IMR-90 (cell line): ENCODE measurements around the gene EIF4H. TPM values are rescaled to one million over a fixed set of nuclear protein-coding genes. Genes with fewer than 3 reads are reported as not detected.

Source experiments
- ATAC-seq: fragments of 200-7000 bp; cut with Tn5 transposase; 2 replicates; pipeline ENCODE4 v1.9.1; 2020; ENCODE audit warnings: low read depth, mild to moderate bottlenecking, moderate library complexity
- BruUV-seq: library from RNA; stranded (reverse); fragments of 400-500 nt; replicated peaks from 2 replicates; lab custom pipeline; 2021; lab: Mats Ljungman, UMichigan
- CTCF ChIA-PET: fragments of 300-600 bp; formaldehyde crosslinking; extraction: SDS; loops from one replicate; lab custom pipeline; 2021; ENCODE audit warnings: antibody characterized with exemption; lab: Yijun Ruan, JAX
- POLR2A ChIA-PET: fragments of 300-600 bp; sonication (Branson Sonifier 250); formaldehyde crosslinking; loops from one replicate; lab custom pipeline; 2022; ENCODE audit warnings: antibody characterized with exemption; ENCODE audit not compliant: unreplicated experiment; lab: Charles Lee
- DNase-seq: peaks from one replicate; pipeline ENCODE4 v3.0.0; 2013
- H2AFZ ChIP-seq: replicated peaks from 2 replicates; pipeline ENCODE3; 2013; ENCODE audit warnings: low read length, mild to moderate bottlenecking; ENCODE audit not compliant: poor library complexity
- H2AK5ac ChIP-seq: 2 replicates; pipeline ENCODE4 v1.6.1; 2013; ENCODE audit warnings: low read depth, low read length, inconsistent platforms
- H2AK9ac ChIP-seq: replicated peaks from 2 replicates; pipeline ENCODE3; 2013; ENCODE audit warnings: mild to moderate bottlenecking, low read depth, low read length, moderate library complexity; ENCODE audit not compliant: poor library complexity
- H2BK120ac ChIP-seq: 2 replicates; pipeline ENCODE4 v1.6.1; 2013; ENCODE audit warnings: low read depth, low read length, inconsistent platforms
- H2BK15ac ChIP-seq: 3 replicates; pipeline ENCODE4 v1.6.1; 2013; ENCODE audit warnings: low read depth, low read length, inconsistent platforms
- H2BK20ac ChIP-seq: 2 replicates; pipeline ENCODE4 v1.6.1; 2013; ENCODE audit warnings: low read depth, mild to moderate bottlenecking, inconsistent platforms, low read length, moderate library complexity
- H2BK5ac ChIP-seq: 2 replicates; pipeline ENCODE4 v1.6.1; 2013; ENCODE audit warnings: mild to moderate bottlenecking, low read depth, low read length, inconsistent platforms; ENCODE audit not compliant: poor library complexity, severe bottlenecking
- H3K14ac ChIP-seq: replicated peaks from 2 replicates; pipeline ENCODE4 v1.6.1; 2013; ENCODE audit warnings: low read depth, low read length, inconsistent platforms
- H3K18ac ChIP-seq: 2 replicates; pipeline ENCODE4 v1.6.1; 2013; ENCODE audit warnings: low read depth, low read length, control low read depth
- H3K23ac ChIP-seq: 2 replicates; pipeline ENCODE4 v1.6.1; 2013; ENCODE audit warnings: low read depth, low read length, inconsistent platforms
- H3K27ac ChIP-seq: 2 replicates; pipeline ENCODE4 v1.5.1; 2013; ENCODE audit warnings: mild to moderate bottlenecking, control low read depth, low read length; ENCODE audit not compliant: insufficient read depth
- H3K27me3 ChIP-seq: 2 replicates; pipeline ENCODE4 v1.6.1; 2013; ENCODE audit warnings: low read length; ENCODE audit not compliant: control insufficient read depth, insufficient read depth
- H3K36me3 ChIP-seq: 2 replicates; pipeline ENCODE4 v1.6.1; 2013; ENCODE audit warnings: low read length, mixed read lengths; ENCODE audit not compliant: control insufficient read depth, insufficient read depth
- H3K4ac ChIP-seq: 2 replicates; pipeline ENCODE4 v1.6.1; 2013; ENCODE audit warnings: low read depth, low read length, inconsistent platforms
- H3K4me1 ChIP-seq: 2 replicates; pipeline ENCODE4 v1.6.1; 2013; ENCODE audit warnings: low read length, mixed read lengths; ENCODE audit not compliant: control insufficient read depth, insufficient read depth
- H3K4me2 ChIP-seq: 2 replicates; pipeline ENCODE4 v1.6.1; 2013; ENCODE audit warnings: low read depth, mild to moderate bottlenecking, control low read depth, low read length, moderate library complexity
- H3K4me3 ChIP-seq: 2 replicates; pipeline ENCODE4 v1.5.1; 2013; ENCODE audit warnings: low read depth, mild to moderate bottlenecking, control low read depth, low read length, moderate library complexity; ENCODE audit not compliant: insufficient read depth
- H3K56ac ChIP-seq: 2 replicates; pipeline ENCODE4 v1.6.1; 2013; ENCODE audit warnings: low read length, inconsistent platforms; ENCODE audit not compliant: insufficient read depth; ENCODE audit errors: extremely low read depth
- H3K79me1 ChIP-seq, 2 experiments: 2 replicates each; pipeline ENCODE4 v1.6.1; 2013; ENCODE audit warnings: low read length in 2 of 2, inconsistent platforms in 1 of 2, low read depth in 1 of 2
- H3K9ac ChIP-seq: 2 replicates; pipeline ENCODE4 v1.6.1; 2013; ENCODE audit warnings: low read depth, low read length, control low read depth
- H3K9me1 ChIP-seq: 2 replicates; pipeline ENCODE4 v1.6.1; 2013; ENCODE audit warnings: low read length, inconsistent platforms; ENCODE audit not compliant: insufficient read depth
- H3K9me3 ChIP-seq: 2 replicates; pipeline ENCODE4 v1.6.1; 2013; ENCODE audit warnings: low read length; ENCODE audit not compliant: control insufficient read depth, insufficient read depth
- H4K20me1 ChIP-seq: 2 replicates; pipeline ENCODE4 v1.6.1; 2013; ENCODE audit warnings: low read length, inconsistent platforms; ENCODE audit not compliant: insufficient read depth
- H4K5ac ChIP-seq: 2 replicates; pipeline ENCODE4 v1.6.1; 2013; ENCODE audit warnings: mild to moderate bottlenecking, low read depth, low read length, control low read depth
- H4K8ac ChIP-seq, 2 experiments: 2 replicates each; pipeline ENCODE4 v1.6.1; 2013; ENCODE audit warnings: low read depth in 2 of 2, low read length in 2 of 2, control low read depth in 1 of 2, inconsistent platforms in 1 of 2
- H4K91ac ChIP-seq: 2 replicates; pipeline ENCODE4 v1.6.1; 2013; ENCODE audit warnings: low read depth, low read length, inconsistent platforms; ENCODE audit not compliant: insufficient read depth
- MAFK ChIP-seq: IDR thresholded peaks from 2 replicates; pipeline ENCODE4 v1.6.1; 2012; ENCODE audit warnings: low read depth, low read length, improper control_type of control experiment
- WGBS, 2 experiments: methylation state at CpG; one replicate each; pipeline versions ENCODE4 v1.1.5 to v1.1.7; 2013; ENCODE audit warnings: missing lambda C conversion rate in 2 of 2; ENCODE audit not compliant: insufficient read length in 1 of 2; ENCODE audit errors: extremely low coverage in 2 of 2; 5-methylcytosine and 5-hydroxymethylcytosine counted together
- dilution Hi-C: fragments of 300-500 bp; cut with HindIII; formaldehyde crosslinking; loops from one replicate; pipeline ENCODE4 v1.14.3; 2018; ENCODE audit warnings: low sequenced_read_pairs; ENCODE audit not compliant: unreplicated experiment
- in situ Hi-C: fragments of 300-500 bp; cut with MboI; formaldehyde crosslinking; loops from 3 replicates; pipeline ENCODE4 v1.14.3; 2019; ENCODE audit warnings: low sequenced_read_pairs, inconsistent platforms, mixed read lengths
- intact Hi-C: fragments of 100-400 bp; cut with micrococcal nuclease; formaldehyde crosslinking; loops from 2 replicates; pipeline ENCODE4 v1.10.0; 2022
- polyA plus RNA-seq, 3 experiments: library from polyadenylated mRNA; depleted of rRNA; stranded (reverse); fragments of >200 nt; gene quantifications; 2 replicates each; pipeline ENCODE4 v1.2.3, GENCODE V29; 2012; ENCODE audit warnings: low replicate concordance in 1 of 3
- total RNA-seq: library from RNA; depleted of rRNA; stranded (reverse); fragments of >200 nt; gene quantifications from 2 replicates; pipeline ENCODE4 v1.2.3, GENCODE V29; 2012
- TF ChIP-seq, protein P1 (sequence below): fragments of 150-350 bp; IDR thresholded peaks from 2 replicates; pipeline ENCODE4 v1.6.1; 2017; ENCODE audit warnings: mild to moderate bottlenecking, antibody characterized with exemption, low read length, low read depth

The EIF4H gene
- total and polyA plus RNA-seq, 2 of the 4 experiments (the other 2 are of a cell fraction) = 241 to 321 TPM

GRCh38 chr7:74143383-74143782 lies 30.8 kb upstream of the EIF4H start:
- in situ Hi-C loops = no loop called here
- Histone ChIP-seq H3K18ac (no peak overlapping the region), H2BK15ac (no peak overlapping the region), H4K8ac (no peak overlapping the region), H3K9ac (no peak overlapping the region), H4K91ac (no peak overlapping the region), H3K36me3 (no peaks in the 10 kb centered on the region), H4K20me1 (no peaks in the 10 kb centered on the region), H2BK5ac (no peak overlapping the region), H3K23ac (no peak overlapping the region), H2AFZ (no peak overlapping the region), H2BK20ac (no peak overlapping the region), H3K79me1 (no peaks in the 10 kb centered on the region), H2AK5ac (no peak overlapping the region), H4K5ac (no peak overlapping the region), H3K56ac (no peak overlapping the region), H3K4me3 (no peak overlapping the region), H2BK120ac (no peak overlapping the region), H2AK9ac (no peak overlapping the region), H3K9me1 (0 out of 2 replicates have a peak, but pooled peaks cover 2% of the 10 kb centered on the region), H3K4ac (no peak overlapping the region), H3K9me3 (peaks cover 6% of the 10 kb centered on the region), H3K4me1 (peaks cover 3% of the 10 kb centered on the region; the same call in 1 of the 2 replicates), H3K4me2 (no peak overlapping the region), H3K27me3 (no peaks in the 10 kb centered on the region), H3K14ac (no peak overlapping the region), H3K27ac (no peak overlapping the region)
- ATAC-seq (no peak), DNase-seq (no peak)
- TF ChIP-seq, protein P1, sequence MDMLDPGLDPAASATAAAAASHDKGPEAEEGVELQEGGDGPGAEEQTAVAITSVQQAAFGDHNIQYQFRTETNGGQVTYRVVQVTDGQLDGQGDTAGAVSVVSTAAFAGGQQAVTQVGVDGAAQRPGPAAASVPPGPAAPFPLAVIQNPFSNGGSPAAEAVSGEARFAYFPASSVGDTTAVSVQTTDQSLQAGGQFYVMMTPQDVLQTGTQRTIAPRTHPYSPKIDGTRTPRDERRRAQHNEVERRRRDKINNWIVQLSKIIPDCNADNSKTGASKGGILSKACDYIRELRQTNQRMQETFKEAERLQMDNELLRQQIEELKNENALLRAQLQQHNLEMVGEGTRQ = no peak
- no peak for TF ChIP-seq MAFK
- dilution Hi-C loops = no loop called here
- BruUV-seq = no TSS peak
- POLR2A ChIA-PET = no interaction called here
- intact Hi-C loops = no loop called here
- CTCF ChIA-PET = no interaction called here
- WGBS, 2 experiments = 83% methylated on average over 2 of the region's 6 CpGs; no CpG with 5 or more reads in 1 of the 2 experiments
